Fibroblast of skin of abdomen (primary cell): Measurements from ENCODE around the gene TMEM184C.
A peak's percentile ranks its signal among the peaks of the same experiment; 100 is the strongest.

Experiments
- DNase-seq: peaks from one replicate; pipeline ENCODE4 v3.0.0-alpha.2; 2013

Gene TMEM184C

DNA sequence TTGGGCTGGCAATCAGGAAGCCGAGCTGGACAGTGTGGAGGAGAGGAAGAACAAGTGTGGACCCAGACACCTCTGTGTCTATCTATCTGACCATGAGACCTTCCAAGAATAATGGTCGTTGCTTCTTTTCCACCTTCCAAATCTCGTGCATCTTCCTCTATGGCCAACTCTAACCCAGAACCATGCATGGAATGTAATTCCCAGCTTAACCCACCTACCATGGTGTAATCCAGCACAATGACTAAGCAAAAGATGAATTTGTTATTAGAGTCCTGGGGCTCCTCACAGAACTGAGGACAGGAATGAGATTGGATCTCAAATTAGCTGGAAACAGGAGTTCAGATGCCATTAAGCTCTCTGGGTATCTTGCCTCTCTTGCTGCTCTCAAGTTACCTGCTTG lies 17.4 kb upstream of the TMEM184C start:
- peak; percentile 74 for DNase-seq

DNA sequence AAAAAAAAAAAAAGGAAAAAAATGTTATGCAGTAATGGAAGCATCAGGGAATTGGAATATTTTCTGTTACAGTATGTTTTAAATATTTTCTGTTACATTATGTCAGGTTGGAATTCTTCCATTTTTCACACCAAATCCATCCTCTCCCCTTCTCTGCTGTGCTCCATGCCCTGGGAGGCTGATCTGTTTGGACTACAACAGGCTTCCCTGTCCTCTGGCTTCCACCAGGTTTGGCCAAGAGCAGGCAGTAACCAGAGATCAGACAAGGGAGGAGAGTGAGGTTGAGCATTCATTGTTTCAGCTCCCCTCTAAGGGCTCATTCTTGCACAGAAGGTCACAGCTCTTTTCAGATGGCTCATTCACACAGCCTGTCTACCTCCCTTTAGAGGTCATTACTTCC lies 11.7 kb upstream of the TMEM184C start:
- no peak for DNase-seq

- DNase-seq, result no peak
Measured at GRCh38 chr4:147607471-147607870, 9.7 kb upstream of the TMEM184C start.

GRCh38 chr4:147610686-147611085 lies 6.5 kb upstream of the TMEM184C start:
- no peak for DNase-seq

DNA sequence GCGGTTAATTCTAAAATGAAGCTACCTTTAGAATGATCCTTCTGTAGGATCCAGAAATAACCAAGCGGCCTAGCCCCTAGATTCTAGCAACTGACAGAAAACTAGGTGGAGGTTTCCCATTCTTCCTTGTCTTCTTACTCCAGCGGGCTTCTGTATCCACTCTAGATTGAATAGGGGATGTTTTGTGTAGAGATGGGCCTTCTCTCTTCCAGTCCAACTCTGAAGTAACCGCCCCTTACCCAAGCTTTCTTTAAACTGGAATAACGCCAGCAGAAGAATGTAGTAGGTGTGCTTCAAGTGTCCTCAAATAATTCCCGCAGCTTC lies 386 bp upstream of the TMEM184C start:
- DNase-seq, result no peak

DNA sequence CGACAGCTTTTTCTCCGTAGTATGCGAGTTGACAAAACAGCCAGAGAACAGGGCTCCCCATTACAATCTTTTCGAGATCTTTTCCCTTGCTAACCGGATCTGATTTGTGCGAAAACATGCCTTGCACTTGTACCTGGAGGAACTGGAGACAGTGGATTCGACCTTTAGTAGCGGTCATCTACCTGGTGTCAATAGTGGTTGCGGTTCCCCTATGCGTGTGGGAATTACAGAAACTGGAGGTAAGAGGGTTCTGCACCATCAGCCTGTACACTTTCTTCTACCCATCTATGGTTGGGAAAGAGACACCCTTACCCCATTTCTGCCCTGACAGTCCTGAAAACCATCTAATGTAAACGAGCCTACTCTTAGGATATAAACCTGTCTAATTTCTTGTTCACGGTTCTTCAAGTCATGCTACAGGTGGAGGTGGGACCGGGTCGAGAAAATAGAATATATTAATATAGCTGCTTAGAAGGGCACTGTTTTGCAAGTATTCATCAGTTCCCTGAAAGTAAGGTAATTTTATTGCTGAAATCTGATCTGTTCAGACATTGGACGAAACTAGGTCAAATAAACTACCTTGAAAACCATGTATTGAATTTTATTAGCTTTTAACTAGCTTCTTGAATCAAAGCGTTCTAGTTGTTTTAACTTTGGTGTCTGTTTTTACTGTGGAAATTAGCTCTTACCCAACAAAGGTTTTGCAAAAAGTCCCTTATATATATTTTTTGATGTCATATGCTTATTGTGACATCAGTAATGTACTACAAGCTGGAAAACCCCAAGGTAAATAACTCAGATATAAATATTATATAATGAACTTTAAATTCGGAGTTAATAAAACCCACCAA lies 869 bp downstream of the TMEM184C start:
- no peak for DNase-seq

DNA sequence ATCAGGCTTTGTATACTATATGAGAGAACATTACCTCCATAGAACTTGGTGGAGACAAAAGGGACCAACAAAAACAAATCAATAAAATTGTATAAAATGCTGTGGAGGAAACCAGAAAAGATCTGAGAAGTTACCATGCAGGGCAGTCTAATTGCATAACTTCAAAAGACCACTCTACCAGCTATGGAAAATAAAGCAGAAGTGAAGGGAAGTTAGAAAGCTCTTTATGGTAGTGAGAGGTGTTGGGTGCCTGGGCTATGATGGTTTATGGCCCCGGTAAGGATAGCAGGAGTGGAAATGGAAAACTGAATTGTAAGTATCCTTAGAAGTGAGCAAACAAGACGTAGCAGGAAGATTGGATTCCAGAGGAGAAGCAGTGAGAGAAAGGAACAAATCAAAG lies 3.1 kb downstream of the TMEM184C start:
- DNase-seq, result no peak

DNA sequence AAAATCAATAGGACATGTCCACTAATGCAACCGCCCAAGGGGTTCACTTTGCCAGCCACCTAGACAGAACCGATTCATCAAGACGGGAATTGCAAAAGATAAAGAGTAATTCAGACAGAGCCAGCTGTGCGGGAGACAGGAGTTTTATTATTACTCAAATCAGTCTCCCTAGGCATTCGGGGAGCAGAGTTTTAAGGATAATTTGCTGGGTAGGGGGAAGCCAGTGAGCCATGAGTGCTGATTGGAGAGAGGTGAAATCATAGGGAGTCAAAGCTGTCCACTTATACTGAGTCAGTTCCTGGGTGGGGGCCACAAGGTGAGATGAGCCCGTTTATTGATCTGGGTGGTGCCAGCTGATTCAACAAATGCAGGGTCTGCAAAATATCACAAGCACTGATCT lies 8.5 kb downstream of the TMEM184C start:
- no peak for DNase-seq

GRCh38 chr4:147626903-147627302 lies 9.7 kb downstream of the TMEM184C start:
- DNase-seq, result no peak

DNA sequence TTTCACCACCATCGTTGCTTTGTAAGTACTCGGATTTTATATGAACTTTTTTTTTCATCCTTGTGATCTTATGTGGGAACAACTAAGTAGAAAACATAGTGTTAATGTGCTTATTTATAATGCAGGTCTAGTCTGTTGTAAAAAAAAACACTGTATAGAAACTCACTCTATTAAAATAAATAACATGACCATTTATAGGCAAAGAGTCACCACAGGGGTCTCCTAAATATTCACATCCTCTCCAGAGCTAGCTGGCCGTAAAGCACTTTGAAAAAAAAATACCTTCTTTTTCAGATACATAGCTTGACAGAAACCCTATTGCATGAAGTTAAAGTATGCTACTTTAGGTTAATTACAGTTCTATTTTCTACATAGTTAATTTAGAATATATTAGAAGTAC lies 11.2 kb downstream of the TMEM184C start:
- no peak for DNase-seq

GRCh38 chr4:147629783-147630730 lies 12.9 kb downstream of the TMEM184C start:
- peak; percentile 4 for DNase-seq

DNA sequence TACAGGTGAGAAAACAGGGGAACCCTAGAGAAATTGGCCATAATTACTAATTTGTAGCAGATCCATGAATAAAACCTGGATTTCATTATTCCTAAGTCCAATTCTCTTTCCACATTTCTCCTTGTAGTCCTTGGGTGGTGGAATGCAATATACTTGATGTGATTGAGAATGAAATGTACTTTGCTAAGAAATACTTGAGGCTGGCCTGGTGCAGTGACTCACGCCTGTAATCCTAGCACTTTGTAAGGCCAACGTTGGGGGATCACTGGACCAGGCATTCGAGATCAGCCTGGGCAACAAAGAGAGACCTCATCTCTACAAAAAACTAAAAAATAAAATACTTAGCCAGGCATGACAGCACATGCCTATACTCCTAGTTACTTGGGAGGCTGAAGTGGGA lies 15.9 kb downstream of the TMEM184C start:
- DNase-seq, result peak; percentile 50

- DNase-seq, result no peak
Measured at GRCh38 chr4:147633643-147634042, 16.4 kb downstream of the TMEM184C start.

DNA sequence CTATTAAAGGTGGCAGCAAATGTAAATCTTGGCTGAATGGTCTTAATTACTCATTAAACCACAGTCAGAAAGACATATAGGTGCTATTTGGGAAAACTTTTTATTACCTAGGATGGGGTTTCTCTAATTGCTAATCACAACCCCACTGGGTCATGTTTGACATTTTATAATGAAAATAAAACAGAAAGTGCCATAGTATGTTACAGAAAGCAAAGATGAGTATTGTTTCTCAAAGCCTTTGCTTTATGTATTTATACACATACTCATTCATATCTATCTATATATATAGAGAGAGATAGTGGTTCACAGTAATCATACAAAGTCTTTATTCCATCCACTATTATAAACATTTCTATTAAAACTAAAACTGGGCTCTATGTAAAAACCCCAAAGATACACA lies 18.2 kb downstream of the TMEM184C start:
- no peak for DNase-seq

GRCh38 chr4:147638365-147638764 lies 21.2 kb downstream of the TMEM184C start:
- no peak for DNase-seq

DNA sequence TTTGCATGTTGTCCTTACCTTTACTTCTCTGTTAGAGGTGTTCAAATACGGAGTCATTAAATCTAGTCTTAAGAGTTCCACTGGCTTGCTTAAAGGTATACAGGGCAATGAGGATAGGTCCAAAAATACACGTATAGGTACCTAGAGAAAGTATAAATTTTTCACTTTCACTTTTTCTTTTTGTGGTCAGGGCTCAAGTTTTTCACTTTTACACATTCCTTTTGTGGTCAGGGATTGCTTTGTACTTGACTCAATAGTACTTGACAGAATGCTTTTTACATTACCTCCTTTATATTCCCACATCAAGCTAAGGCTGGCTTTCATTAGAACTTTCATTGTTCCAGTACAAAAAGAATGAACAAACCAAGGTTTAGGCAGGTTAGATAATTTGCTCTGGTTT lies 21.7 kb downstream of the TMEM184C start:
- peak; percentile 10 for DNase-seq

DNA sequence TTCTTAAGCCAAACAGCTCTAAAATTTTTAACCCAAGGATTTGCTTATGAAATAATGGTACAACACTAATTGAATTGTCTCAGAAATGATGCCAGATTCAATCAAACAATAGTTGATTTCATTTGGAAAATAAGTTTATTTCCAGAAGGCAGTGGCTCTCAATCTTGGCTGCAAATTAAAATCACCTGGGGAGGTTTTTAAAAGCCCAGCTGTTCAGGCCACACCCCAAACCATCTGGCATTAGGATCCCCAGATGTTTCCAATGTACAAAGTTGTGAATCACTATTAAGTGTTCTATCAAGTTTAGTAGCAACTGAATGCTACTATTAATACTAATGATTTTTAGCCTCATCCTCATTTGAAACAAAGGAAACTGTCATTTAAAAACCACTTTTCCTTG lies 22.2 kb downstream of the TMEM184C start:
- DNase-seq, result peak; percentile 14

- no peak for DNase-seq
Measured at GRCh38 chr4:147640331-147640730, 23.1 kb downstream of the TMEM184C start.

DNA sequence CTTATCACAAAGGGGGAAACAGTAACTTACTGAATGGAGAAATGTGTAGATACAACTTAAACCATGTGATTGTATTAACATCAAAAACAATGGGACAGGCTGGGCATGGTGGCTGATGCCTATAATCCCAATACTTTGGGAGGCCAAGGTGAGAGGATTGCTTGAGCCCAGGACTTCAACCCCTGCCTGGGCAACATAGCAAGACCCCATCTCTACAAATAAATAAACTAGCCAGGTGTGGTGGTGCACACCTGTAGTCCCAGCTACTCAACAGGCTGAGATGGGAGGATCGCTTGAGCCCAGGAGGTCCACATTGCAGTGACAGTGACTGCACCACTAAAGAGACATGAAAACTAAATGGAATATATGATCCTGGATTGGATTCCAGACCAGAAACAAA lies 26.4 kb downstream of the TMEM184C start:
- DNase-seq, result no peak

DNA sequence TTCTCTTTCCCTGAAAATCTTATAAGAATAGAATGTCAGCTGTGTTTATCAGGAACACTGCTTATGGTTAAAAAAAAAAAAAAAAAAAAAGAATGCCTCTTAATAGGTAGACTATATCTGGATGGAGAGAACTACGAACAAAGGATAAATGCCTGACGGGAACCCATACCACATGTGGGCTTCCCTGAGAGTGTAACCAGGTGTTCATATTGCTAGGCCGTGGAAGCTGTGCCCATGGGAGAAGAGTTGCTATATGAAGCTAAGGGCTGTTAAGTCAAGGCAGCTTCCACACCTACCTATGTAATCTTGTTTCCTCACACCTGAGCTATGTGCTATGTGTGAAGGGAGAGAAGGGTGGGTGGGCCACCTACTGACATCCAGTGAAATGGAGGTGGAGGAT lies 27.3 kb downstream of the TMEM184C start:
- no peak for DNase-seq

GRCh38 chr4:147645099-147645498 lies 27.9 kb downstream of the TMEM184C start:
- DNase-seq, result no peak

DNA sequence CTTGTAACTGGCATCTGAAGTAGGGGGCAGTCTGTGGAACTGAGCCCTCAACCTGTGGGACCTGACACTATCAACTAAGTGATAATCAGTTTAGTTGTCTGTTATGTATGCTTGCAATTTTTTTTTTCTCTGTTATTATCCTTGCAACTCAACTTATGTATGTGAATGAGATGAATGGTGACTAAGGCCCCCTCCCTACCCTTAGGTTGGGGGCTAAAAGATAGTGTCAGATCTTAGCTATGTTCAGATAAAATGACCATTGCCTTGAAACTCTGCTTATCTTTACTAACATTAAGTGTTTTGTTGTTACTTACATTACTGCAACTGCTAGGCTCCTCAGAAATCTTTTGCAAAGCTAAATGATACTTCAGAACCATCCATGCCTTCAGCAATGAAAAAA lies 31.5 kb downstream of the TMEM184C start:
- no peak for DNase-seq

DNA sequence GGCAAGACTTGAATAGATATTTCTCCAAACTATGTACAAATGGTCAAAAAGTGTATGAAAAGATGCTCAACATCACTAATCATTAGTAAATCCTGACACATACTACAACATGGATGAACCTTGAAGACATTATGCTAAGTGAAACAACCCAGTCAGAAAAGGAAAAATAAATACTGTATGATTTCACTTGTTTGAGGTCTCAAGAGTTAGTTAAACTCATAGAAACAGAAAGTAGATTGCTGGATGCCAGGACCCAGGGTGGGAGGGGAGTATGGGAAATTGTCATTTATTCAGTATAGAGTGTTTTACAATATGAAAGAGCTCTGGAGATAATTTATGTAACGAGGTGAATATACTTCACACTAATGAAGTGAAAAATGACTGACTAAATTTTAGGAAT lies 34.4 kb downstream of the TMEM184C start:
- no peak for DNase-seq

GRCh38 chr4:147655639-147656038 lies 38.4 kb downstream of the TMEM184C start:
- DNase-seq, result no peak
